HG03025 (cell line): ENCODE results near the gene ANTKMT.
A peak's percentile ranks its signal among the peaks of the same experiment; 100 is the strongest.
"Not testable (repeated sequence)": the region's sequence is repeated elsewhere in the genome, so short reads cannot be mapped to it uniquely, and the experiment has no call there.

ENCODE experiments used
- ATAC-seq: cut with Tn5 transposase; IDR thresholded peaks from one replicate; pipeline ENCODE4 v1.9.1; 2021; ENCODE audit warnings: mild to moderate bottlenecking, moderate library complexity; ENCODE audit not compliant: unreplicated experiment, low FRiP score

Gene ANTKMT

GRCh38 chr16:712740-713250 lies 8.2 kb upstream of the ANTKMT start:
- ATAC-seq: not testable (repeated sequence)

DNA sequence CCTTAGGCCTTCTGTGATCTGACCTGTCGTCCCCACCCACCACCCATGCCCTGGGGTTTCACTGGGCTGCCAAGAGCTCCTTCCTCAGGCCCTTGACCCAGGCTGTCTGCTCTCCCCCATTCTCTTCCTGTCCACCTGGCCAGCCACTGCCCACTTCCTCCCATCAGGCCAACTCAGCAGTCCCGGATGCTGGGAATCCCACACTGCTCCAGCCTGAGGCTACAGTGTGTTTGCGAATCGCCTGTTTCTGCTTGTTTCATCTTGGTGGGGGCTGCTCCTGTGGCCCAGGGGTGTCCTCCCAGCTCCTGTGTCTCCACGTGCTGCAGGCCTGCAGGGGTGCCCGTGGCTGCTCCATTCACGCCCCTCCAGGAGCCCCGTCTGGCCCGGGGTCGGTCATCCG lies 6.9 kb upstream of the ANTKMT start:
- no peak for ATAC-seq

DNA sequence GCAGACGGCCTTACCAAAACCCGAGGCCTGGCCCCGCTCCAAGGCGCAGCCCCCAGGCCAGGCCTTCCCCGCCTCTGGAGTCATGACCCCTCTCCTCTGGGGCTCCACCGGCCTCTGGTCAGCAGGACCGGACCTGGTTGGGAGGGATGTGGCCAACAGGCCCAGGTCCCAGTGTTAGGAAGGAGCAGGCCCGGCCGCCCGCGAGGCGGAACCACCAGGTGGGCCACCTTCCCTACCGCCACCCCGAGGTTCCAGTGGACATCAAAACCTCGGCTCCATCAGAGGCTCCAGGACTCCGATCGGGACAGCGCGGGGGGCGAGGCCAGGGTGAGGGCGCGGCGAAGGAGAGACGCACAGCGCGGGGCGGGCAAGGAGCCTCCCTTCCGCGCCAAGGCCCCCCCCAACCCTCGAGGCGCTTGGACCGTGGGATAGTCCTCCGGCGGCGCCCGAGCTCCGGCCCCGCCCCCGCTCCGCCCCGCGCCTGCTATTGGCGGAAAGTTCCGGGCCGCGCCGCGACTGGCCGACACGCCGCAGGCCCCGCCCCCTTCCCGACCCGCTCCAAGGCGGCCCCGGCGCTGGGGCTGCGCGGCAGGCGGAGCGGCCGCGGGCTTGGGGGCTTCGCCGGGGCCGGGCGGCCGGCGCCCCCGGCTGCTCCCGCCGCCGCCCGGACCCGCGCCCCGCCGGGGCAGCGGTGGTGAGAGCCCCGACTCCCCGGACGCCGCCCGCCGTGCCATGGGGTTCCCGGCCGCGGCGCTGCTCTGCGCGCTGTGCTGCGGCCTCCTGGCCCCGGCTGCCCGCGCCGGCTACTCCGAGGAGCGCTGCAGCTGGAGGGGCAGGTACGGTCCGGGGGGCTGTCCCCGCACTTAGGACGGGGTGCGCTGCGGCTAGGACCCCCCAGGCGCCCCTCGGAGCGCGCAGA lies 6.1 kb upstream of the ANTKMT start, which contains the start of gene METRN:
TSS of gene METRN (plus strand) at position 561 of the 919 bp plus-strand sequence. CDS start at position 733, 172 bp downstream.
- ATAC-seq: peak; percentile 47

GRCh38 chr16:715477-716199 lies 5.3 kb upstream of the ANTKMT start:
- no peak for ATAC-seq

DNA sequence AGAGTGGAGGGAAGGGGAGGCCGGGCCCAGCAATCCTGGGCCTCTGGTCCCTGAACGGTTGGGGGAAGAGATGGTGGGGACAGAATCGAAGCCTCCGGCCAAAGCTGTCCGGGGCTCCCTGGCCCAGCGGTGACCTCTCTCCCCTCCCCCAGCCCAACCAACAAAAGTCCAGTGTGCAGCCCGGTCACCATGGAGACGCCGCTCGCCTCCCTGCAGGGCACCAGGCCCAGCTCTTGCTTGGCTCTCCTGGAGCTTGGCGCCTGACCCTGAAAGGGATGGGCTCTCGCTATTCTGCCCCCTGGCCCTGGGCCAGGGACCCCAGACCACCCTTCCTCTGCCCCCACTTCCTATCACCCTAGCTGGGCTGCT lies 4.8 kb upstream of the ANTKMT start:
- ATAC-seq: no peak

GRCh38 chr16:716768-717325 lies 4.1 kb upstream of the ANTKMT start:
- ATAC-seq: no peak

GRCh38 chr16:717450-718245 lies 3.3 kb upstream of the ANTKMT start:
- ATAC-seq: no peak

DNA sequence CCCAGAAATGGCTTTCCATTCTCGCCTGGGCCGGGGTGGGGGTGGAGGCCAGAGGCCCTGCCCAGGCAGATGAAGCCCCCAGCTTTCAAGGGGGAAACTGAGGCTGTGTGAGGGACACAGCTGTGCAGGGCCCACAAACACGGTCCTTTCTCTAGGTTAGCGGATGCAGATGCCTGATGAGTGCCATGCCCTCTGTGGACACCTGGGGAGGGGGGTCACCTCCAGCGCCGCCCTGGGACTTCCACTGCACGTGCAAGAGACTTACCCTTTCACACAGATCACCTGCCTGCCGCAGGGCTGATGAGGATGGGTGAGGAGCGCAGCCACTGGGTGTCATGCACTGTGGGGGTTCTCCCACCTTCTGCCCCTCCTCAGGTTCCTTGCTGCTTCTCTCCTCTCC lies 2.6 kb upstream of the ANTKMT start:
- no peak for ATAC-seq

- no peak for ATAC-seq
These were observed 2.0 kb upstream of the ANTKMT start for GRCh38 chr16:718922-719321.

- no peak for ATAC-seq
These were observed 1.0 kb upstream of the ANTKMT start for GRCh38 chr16:719815-720446.

DNA sequence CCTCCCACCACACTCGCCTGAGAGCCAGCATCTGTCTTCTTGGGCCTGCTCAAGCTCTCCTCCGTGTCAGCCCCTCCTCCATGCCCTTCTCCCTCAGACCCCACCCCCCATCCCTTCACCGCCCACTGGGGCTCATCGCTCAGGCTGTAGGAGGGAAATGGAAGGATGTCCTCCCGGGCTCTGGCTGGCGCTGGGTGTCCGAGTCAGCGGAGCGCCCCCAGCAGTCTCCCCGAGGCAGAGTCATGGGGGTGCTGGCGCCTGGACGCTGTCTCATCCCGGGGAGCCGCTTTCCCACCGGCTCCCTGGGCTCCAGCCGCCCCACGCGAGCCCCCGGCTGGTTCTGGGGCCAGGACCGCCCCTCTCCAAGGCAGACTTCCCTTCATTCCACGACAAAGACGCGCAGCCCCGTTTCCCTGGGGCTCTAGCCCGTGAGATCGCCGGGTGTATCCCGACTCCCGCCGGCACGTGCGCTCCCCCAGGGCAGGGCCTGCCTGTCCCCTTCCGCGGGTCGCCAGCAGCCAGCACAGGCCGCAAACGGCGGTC lies 428 bp upstream of the ANTKMT start:
- no peak for ATAC-seq

DNA sequence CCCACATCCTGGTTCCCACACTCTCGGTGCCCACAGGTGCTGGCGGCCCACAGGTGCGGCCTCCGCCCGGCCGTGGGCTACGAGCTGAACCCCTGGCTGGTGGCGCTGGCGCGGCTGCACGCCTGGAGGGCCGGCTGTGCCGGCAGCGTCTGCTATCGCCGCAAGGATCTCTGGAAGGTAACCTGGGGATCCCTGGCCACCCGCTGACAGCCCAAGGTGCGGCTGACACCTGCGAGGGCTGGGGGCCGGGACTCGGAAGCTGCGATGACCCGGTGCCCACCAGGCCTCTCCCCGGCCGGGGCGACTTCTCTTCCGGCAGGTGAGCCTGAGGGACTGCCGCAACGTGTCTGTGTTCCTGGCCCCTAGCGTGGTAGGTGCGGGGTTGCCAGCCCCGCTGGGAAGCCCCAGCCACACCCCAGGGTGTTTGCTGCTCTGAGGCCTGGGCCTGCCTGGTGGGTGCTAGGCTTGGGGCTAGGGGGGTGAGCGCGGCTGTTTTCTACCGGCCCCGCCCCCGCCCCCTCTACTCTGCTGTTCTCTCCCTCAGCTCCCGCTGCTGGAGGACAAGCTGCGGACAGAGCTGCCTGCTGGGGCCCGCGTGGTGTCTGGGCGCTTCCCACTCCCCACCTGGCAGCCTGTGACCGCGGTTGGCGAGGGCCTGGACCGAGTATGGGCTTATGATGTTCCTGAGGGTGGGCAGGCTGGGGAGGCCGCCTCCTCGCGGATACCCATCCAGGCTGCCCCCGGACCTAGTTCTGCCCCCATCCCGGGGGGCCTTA lies 1.0 kb downstream of the ANTKMT start:
- no peak for ATAC-seq

DNA sequence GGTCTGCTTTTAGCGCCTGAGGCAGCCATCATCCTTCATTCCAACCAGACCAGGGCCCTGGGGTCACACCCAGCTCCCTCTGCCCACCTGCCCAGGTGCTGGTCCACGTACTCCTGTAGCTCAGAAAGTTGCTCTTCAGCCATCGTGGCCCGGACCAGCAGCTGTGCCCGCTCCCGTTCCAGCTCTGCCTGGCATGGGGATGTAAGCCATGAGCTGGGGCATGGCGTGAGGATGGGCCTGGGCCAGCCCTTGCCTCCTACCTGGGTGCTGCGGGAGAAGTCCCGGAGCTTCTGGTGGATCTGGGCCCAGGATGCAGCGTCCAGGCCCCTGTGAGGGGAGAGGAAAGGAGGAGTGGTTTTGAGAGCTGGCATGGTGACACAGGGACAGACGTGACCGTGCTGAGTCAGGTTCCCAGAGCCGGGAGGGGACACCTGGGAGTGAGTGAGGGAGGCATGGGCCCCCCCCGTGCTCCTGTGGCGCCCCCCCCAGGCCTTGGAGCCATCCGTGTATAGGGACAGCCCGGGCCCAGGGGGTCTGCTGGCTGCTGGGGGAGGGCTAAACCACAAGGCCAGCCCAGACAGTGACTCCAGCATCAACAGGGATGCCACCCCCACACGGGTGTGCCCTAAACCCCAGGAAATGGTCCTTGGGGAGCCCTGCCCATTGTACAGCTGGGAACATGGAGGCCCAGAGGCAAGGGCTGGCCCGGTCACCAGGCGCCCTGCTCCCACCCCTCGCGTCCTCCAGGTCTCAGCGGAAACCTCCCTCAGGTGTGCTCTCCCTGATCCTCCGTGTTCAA lies 2.1 kb downstream of the ANTKMT start:
- ATAC-seq: no peak

GRCh38 chr16:723695-724094 lies 2.7 kb downstream of the ANTKMT start:
- no peak for ATAC-seq

DNA sequence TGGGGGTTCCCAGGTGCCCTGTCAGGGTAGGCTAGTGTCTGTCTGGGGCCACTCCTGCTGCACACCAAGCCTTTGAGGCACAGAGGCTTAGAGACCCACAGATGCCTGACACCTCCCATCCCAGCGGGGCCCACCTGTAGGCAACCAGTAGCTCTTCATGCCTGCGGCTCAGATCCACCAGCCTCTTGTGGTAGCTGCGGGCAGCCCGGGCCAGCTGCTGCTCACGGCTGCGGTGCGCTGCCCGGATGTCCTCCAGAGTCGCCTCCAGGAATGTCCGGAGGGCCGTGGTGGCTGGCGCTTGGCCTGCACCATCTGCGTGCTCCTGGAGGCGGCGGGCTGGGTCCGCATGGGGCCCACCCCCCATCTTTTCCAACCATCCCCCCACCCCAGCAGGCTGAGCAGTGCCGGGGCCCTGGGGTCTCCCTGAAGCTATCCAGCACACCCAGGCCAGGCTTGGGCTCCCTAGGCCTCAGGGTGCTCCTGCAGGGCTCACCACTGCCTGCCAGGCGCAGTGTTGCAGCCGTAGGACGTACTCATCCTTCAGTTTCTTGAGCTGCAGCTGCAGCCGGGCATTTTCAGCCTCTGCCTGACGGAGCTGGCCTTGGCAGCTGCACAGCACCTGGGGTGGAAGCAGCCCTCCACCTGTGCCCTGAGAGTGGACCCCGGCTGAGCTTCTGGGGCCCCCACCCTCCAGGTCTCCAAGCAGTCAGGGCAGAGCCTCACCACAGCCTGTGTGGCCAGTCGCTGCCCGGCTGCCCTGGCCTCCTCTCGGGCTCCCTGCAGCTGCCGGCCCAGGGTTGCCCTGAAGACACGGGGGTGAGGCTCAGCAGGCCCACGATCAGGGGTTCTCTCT lies 3.5 kb downstream of the ANTKMT start:
- ATAC-seq: no peak

DNA sequence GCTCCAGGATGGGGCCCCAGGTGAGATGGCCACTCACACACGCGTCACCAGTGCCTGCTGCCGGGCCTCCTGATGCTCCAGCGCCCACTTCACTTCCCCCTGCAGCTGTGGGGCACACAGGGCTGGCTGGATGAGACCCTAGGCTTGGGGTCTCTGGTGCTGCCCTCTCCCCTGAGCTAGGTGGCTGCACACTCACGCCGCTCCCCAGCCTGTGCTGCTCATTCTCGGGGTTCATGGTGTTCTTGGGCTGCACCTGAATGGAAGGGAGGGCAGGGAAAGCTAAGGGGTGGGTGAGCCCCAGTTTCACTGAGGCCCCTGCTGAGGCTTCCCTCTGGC lies 4.1 kb downstream of the ANTKMT start:
- ATAC-seq: no peak

GRCh38 chr16:725463-726187 lies 4.7 kb downstream of the ANTKMT start:
- ATAC-seq: no peak
